ENCODE data around the gene NDUFA12.

DNA sequence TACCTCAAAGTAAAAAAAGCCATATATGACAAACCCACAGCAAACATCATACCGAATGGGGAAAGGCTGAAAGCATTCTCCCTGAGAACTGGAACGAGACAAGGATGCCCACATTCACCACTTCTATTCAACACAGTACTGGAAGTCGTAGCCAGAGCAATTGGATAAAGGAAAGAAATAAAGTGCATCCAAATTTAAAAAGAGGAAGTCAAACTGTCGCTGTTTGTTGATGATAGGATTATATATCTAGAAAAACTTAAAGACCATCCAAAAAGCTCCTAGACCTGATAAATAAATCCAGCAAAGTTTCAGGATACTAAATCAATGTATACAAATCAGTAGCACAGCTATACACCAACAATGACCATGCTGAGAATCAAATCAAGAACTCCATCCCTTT lies 5.2 kb downstream of the NDUFA12 start:
- TF ChIP-seq CTCF (IDR thresholded peaks at IDR 0.05; ENCODE audit: insufficient read depth, low read length) = no peak
- TF ChIP-seq, protein P1, sequence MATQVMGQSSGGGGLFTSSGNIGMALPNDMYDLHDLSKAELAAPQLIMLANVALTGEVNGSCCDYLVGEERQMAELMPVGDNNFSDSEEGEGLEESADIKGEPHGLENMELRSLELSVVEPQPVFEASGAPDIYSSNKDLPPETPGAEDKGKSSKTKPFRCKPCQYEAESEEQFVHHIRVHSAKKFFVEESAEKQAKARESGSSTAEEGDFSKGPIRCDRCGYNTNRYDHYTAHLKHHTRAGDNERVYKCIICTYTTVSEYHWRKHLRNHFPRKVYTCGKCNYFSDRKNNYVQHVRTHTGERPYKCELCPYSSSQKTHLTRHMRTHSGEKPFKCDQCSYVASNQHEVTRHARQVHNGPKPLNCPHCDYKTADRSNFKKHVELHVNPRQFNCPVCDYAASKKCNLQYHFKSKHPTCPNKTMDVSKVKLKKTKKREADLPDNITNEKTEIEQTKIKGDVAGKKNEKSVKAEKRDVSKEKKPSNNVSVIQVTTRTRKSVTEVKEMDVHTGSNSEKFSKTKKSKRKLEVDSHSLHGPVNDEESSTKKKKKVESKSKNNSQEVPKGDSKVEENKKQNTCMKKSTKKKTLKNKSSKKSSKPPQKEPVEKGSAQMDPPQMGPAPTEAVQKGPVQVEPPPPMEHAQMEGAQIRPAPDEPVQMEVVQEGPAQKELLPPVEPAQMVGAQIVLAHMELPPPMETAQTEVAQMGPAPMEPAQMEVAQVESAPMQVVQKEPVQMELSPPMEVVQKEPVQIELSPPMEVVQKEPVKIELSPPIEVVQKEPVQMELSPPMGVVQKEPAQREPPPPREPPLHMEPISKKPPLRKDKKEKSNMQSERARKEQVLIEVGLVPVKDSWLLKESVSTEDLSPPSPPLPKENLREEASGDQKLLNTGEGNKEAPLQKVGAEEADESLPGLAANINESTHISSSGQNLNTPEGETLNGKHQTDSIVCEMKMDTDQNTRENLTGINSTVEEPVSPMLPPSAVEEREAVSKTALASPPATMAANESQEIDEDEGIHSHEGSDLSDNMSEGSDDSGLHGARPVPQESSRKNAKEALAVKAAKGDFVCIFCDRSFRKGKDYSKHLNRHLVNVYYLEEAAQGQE (IDR thresholded peaks at IDR 0.05; ENCODE audit: insufficient replicate concordance, low read depth) = no peak
